ENCODE measurements around the gene CRYAB. TPM values are rescaled to one million over a fixed set of nuclear protein-coding genes. Genes with fewer than 3 reads are reported as not detected.
"Not testable (repeated sequence)": the region's sequence is repeated elsewhere in the genome, so short reads cannot be mapped to it uniquely, and the experiment has no call there.

The CRYAB gene
- total and polyA plus RNA-seq, 4 donors = 0.33 to 8.6 (median 3.6) TPM

GRCh38 chr11:111886032-111886431, 25.5 kb downstream of the CRYAB start:
- no peaks in the 10 kb centered on the region for H3K27me3 ChIP-seq (ENCODE audit: control insufficient read depth in 4 of 4, insufficient read depth in 4 of 4, low read length in 3 of 4)
- TF ChIP-seq, protein P1, sequence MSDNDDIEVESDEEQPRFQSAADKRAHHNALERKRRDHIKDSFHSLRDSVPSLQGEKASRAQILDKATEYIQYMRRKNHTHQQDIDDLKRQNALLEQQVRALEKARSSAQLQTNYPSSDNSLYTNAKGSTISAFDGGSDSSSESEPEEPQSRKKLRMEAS (IDR thresholded peaks at IDR 0.05) = no peak
- TF ChIP-seq JUND (IDR thresholded peaks at IDR 0.05) (no peak), FOXA1 (IDR thresholded peaks at IDR 0.05) (no peak), TAF1 (conservative IDR thresholded peaks at IDR 0.05) (no peak), SP1 (IDR thresholded peaks at IDR 0.05) (no peak), FOXA2 (IDR thresholded peaks at IDR 0.05) (no peak), GABPA (IDR thresholded peaks at IDR 0.05 in 1 of 2, conservative IDR thresholded peaks at IDR 0.05 in 1 of 2) (no peak), CTCF (IDR thresholded peaks at IDR 0.05; ENCODE audit: low read depth, low read length, missing input control) (no peak), REST (IDR thresholded peaks at IDR 0.05) (no peak), HNF4G (IDR thresholded peaks at IDR 0.05) (no peak), RXRA (IDR thresholded peaks at IDR 0.05) (no peak), EGR1 (IDR thresholded peaks at IDR 0.05; ENCODE audit: low read depth in 2 of 2) (no peak), HNF4A (conservative IDR thresholded peaks at IDR 0.05) (no peak), RAD21 (IDR thresholded peaks at IDR 0.05) (no peak), YY1 (IDR thresholded peaks at IDR 0.05) (no peak), ATF3 (IDR thresholded peaks at IDR 0.05) (no peak), ZBTB33 (IDR thresholded peaks at IDR 0.05) (no peak), NR2F2 (IDR thresholded peaks at IDR 0.05) (no peak)
- no peak overlapping the region for H3K9ac ChIP-seq (ENCODE audit: low read depth in 1 of 2, low read length in 2 of 2)
- no peak for DNase-seq (ENCODE audit: low spot score)
- H3K27ac ChIP-seq (ENCODE audit: low read depth in 1 of 2, low read length in 2 of 2) = no peak overlapping the region
- peaks cover 0 to 6% (median 0%) of the 10 kb centered on the region in 4 donors for H3K36me3 ChIP-seq (ENCODE audit: control insufficient read depth in 4 of 4, insufficient read depth in 3 of 4, low read depth in 1 of 4, low read length in 3 of 4)
- H3K9me3 ChIP-seq (ENCODE audit: control insufficient read depth in 4 of 4, low read length in 3 of 4) = no peaks in the 10 kb centered on the region
- WGBS = 94% methylated on average over 4 of the region's 4 CpGs
- H3K4me3 ChIP-seq (ENCODE audit: low read depth in 1 of 3, low read length in 3 of 3) = no peak overlapping the region
- H3K4me1 ChIP-seq (ENCODE audit: control insufficient read depth in 4 of 4, insufficient read depth in 4 of 4, low read length in 3 of 4) = no peaks in the 10 kb centered on the region

DNA sequence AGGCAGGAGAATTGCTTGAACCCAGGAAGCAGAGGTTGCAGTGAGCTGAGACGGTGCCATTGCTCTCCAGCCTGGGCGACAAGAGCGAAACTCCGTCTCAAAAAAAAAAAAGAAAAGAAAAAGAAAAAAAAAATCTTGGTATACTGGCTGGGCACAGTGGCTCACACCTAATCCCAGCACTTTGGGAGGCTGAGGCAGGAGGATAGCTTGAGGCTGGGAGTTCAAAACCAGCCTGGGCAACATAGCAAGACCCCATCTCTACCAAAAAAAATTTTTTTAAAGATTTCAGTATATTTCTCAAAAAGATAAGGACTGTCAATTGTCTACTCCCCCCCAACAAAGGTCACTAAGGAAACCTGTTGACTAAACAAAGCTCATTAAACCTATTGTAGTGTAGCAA, 26.5 kb downstream of the CRYAB start:
- WGBS = 96% methylated on average over 4 of the region's 4 CpGs

More for the DNA sequence above, 26.5 kb downstream of the CRYAB start:
- H3K27ac ChIP-seq (ENCODE audit: low read depth in 1 of 2, low read length in 2 of 2); H3K4me3 ChIP-seq (ENCODE audit: low read depth in 1 of 3, low read length in 3 of 3); DNase-seq (ENCODE audit: low spot score); H3K36me3 ChIP-seq (ENCODE audit: control insufficient read depth in 4 of 4, insufficient read depth in 3 of 4, low read depth in 1 of 4, low read length in 3 of 4); H3K9ac ChIP-seq (ENCODE audit: low read depth in 1 of 2, low read length in 2 of 2); H3K4me1 ChIP-seq (ENCODE audit: control insufficient read depth in 4 of 4, insufficient read depth in 4 of 4, low read length in 3 of 4); H3K9me3 ChIP-seq (ENCODE audit: control insufficient read depth in 4 of 4, low read length in 3 of 4); H3K27me3 ChIP-seq (ENCODE audit: control insufficient read depth in 4 of 4, insufficient read depth in 4 of 4, low read length in 3 of 4): not testable (repeated sequence)
